Thyroid gland (tissue), 4 donors: ENCODE data around the gene CAVIN1.
"Not testable (repeated sequence)": the region's sequence is repeated elsewhere in the genome, so short reads cannot be mapped to it uniquely, and the experiment has no call there.

Experiments used
- CTCF ChIP-seq, 6 experiments: fragments of 200-600 bp in 3 of 6; fragments of 450-650 bp in 3 of 6; sonication (generic) in 3 of 6; IDR thresholded peaks; one replicate each; pipeline ENCODE4 v1.5.1; 2016 to 2019; ENCODE audit warnings: antibody characterized with exemption in 6 of 6, mild to moderate bottlenecking in 2 of 6, inconsistent platforms in 1 of 6, moderate library complexity in 1 of 6
- POLR2A ChIP-seq, 2 donors: fragments of 450-650 bp; IDR thresholded peaks; one replicate each; pipeline ENCODE4 v1.6.1; 2017; ENCODE audit warnings: antibody characterized with exemption in 2 of 2, mild to moderate bottlenecking in 2 of 2, moderate library complexity in 1 of 2

- not testable (repeated sequence) for TF ChIP-seq POLR2A, CTCF (IDR thresholded peaks at IDR 0.05)
These were observed 31.6 kb downstream of the CAVIN1 start for GRCh38 chr17:42391439-42391838.
